Stimulated activated CD4-positive, alpha-beta T cell treated with anti-CD3 and anti-CD28 coated beads, Interleukin-2, amount 100 ng/mL, for 48 hours (primary cell): Measurements from ENCODE around the gene EIF3A.

Experiments used
- DNase-seq, 2 donors: peaks; one replicate each; pipeline ENCODE4 v3.0.0-alpha.2; 2020

The EIF3A gene

GRCh38 chr10:119001717-119002500 lies 78.7 kb downstream of the EIF3A start:
- DNase-seq: no peak

GRCh38 chr10:118998183-118998582 lies 82.4 kb downstream of the EIF3A start:
- no peak for DNase-seq

DNA sequence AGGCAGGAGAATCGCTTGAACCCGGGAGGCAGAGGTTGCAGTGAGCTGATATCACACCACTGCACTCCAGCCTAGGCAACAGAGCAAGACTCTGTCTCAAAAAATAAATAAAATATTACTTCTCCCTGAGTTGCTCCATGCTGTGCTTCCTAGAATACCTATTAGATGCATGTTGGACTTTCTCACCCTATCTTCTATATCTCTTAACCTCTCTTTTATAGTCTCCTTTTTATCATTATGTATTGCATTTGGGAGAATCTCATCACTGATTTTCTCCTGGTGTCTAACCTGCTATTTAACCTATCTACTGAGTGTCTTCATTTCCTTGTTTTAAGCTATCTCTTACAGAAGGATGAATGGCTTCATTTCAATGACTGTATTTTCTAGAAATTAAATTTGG lies 83.2 kb downstream of the EIF3A start:
- no peak for DNase-seq

DNA sequence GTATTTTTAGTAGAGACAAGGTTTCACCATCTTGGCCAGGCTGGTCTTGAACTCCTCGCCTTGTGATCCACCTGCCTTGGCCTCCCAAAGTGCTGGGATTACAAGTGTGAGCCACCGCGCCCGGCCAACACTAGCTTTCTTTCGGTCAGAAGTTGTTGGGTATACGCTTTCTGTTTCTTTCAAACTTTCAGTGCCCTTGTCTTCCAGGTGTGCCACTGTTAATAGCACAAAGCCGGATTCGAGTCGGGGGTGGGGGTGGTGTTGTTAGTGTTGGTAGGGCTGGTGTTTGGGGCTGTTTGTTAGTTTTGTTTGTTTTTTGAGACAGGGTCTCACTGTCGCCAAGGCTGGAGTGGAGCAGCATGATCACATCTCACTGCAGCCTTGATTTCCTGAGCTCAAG lies 84.9 kb downstream of the EIF3A start:
- DNase-seq: no peak

GRCh38 chr10:118994321-118994720 lies 86.3 kb downstream of the EIF3A start:
- no peak for DNase-seq

DNA sequence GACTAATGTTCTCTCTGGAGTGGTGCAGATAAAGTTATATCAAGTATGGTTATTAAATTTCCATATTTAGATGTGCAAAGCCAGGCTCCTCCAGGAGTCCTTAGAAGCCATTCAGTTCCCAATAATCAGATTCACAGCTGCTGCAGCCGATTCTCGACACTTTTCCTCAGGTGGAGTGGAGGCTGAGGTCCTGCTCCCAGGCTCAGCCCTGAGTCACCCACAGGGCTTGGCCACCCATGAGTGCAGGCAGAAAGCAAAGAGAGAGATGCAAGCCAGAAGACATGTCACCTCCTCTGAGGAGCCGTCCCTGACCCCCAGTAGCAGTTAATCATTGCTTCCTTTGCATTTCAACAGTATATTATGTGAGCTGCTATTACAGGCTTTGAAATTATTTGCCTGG lies 87.4 kb downstream of the EIF3A start:
- no peak for DNase-seq

GRCh38 chr10:118992496-118992895 lies 88.1 kb downstream of the EIF3A start:
- DNase-seq: no peak

- DNase-seq: no peak
Measured at GRCh38 chr10:118990326-118990725, 90.3 kb downstream of the EIF3A start.

DNA sequence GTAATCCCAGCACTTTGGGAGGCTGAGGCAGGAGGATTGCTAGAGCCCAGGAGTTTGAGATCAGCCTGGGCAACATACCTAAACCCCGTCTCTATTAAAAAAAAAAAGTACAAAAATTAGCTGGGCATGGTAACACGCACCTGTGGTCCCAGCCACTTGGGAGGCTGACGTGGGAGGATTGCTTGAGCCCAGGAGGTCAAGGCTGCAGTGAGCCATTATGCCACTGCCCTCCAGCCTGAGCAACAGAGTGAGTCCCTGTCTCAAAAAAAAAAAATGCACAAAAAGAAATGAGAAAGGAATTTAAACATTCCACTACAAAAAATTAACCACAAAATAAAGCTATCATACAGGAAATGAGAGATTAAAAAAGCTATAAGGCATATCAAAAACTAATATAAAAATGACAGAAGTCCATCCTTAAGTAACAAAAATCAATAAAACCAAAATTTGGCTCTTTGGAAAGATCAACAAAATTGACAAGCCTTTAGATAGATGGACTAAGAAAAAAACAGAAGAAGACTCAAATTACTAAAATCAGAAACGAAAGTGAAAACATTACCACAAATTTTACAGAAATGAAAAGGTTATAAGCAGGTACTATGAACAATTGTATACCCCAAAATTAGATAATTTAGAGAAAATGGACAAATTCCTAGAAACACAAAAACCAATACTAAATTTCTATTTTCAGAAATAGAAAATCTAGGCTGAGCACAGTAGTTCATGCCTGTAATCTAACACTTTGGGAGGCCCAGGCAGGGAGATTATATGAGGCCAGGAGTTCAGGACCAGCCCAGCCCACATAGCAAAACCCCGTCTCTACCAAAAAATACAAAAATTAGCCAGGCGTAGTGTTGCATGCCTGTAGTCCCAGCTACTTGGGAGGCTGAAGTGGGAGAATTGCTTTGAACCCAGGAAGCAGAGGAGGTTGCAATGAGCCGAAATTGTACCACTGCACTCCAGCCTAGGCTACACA lies 93.5 kb downstream of the EIF3A start:
- DNase-seq: no peak

DNA sequence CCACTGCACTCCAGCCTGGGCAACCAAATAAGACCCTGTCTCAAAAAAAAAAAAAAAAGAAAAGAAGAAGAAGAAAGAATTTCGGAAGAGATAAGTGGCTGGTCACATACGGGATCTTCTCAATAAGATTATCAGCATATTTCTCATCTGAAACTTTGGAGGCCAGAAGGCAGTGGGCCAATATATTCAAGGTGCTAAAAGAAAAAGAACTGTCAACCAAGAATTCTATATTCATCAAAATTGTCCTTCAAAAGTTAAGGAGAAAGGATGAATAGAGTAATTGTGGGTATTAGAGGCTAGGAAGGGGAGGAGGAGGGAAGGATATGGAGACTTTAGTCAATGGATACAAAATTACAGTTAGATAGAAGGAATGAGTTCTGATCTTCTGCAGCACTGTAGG lies 95.0 kb downstream of the EIF3A start:
- DNase-seq: no peak
